ENCODE results near the gene SCP2.

- no peak for TF ChIP-seq CTCF (IDR thresholded peaks at IDR 0.05)
- TF ChIP-seq ZFX (IDR thresholded peaks at IDR 0.05; ENCODE audit: borderline replicate concordance), result no peak
Measured at GRCh38 chr1:53091841-53092645, 165.0 kb downstream of the SCP2 start.

Measured in 22Rv1 (cell line).